ENCODE measurements around the gene ERBB4. TPM values are rescaled to one million over a fixed set of nuclear protein-coding genes. Genes with fewer than 3 reads are reported as not detected.

ERBB4 gene
- total RNA-seq, 1 donor from 2014 or later = 1.2 TPM

- H3K4me3 Mint-ChIP-seq (ENCODE audit: unreplicated experiment) = no peak overlapping the region
- no peak for DNase-seq (ENCODE audit: low read depth)
- Histone ChIP-seq H3K27me3 (ENCODE audit: insufficient read depth, low read length) (no peaks in the 10 kb centered on the region), H3K27ac (ENCODE audit: low read depth, low read length) (no peak overlapping the region), H3K9ac (ENCODE audit: low read length) (no peak overlapping the region), H3K4me1 (ENCODE audit: insufficient read depth, low read length) (no peaks in the 10 kb centered on the region), H3K4me2 (ENCODE audit: low read length) (no peak overlapping the region), H3K4me3 (ENCODE audit: insufficient read depth, low read depth, low read length) (no peak overlapping the region), H2AFZ (ENCODE audit: low read depth, low read length) (no peak overlapping the region), H3K36me3 (ENCODE audit: insufficient read depth, low read length) (no peaks in the 10 kb centered on the region), H3K79me2 (ENCODE audit: insufficient read depth, low read length) (no peaks in the 10 kb centered on the region), H3K9me3 (ENCODE audit: insufficient read depth, low read depth, low read length) (no peaks in the 10 kb centered on the region), H4K20me1 (ENCODE audit: insufficient read depth, low read length) (no peaks in the 10 kb centered on the region)
- no peaks in the 10 kb centered on the region for H3K36me3 Mint-ChIP-seq (ENCODE audit: low read depth, unreplicated experiment)
- no peaks in the 10 kb centered on the region for H3K27me3 Mint-ChIP-seq (ENCODE audit: low read depth, unreplicated experiment)
- no peaks in the 10 kb centered on the region for H3K4me1 Mint-ChIP-seq (ENCODE audit: low read depth, unreplicated experiment)
- no peaks in the 10 kb centered on the region for H3K9me3 Mint-ChIP-seq (ENCODE audit: unreplicated experiment)
- FAIRE-seq = no peak
- TF ChIP-seq CTCF (IDR thresholded peaks at IDR 0.05; ENCODE audit: insufficient read depth, low read depth, low read length) (no peak), EZH2 (IDR thresholded peaks at IDR 0.05; ENCODE audit: insufficient read depth, low read length) (no peak)
- no peak overlapping the region for H3K27ac Mint-ChIP-seq (ENCODE audit: unreplicated experiment)
These were observed 424.1 kb downstream of the ERBB4 start for GRCh38 chr2:212114489-212114888.

- no peaks in the 10 kb centered on the region for H4K20me1 ChIP-seq (ENCODE audit: insufficient read depth, low read length)
- no peak overlapping the region for H3K4me2 ChIP-seq (ENCODE audit: low read length)
- Mint-ChIP-seq H3K27ac (ENCODE audit: unreplicated experiment) (no peak overlapping the region), H3K4me1 (ENCODE audit: low read depth, unreplicated experiment) (no peaks in the 10 kb centered on the region), H3K4me3 (ENCODE audit: unreplicated experiment) (no peak overlapping the region), H3K9me3 (ENCODE audit: unreplicated experiment) (peaks cover 3% of the 10 kb centered on the region), H3K36me3 (ENCODE audit: low read depth, unreplicated experiment) (no peaks in the 10 kb centered on the region), H3K27me3 (ENCODE audit: low read depth, unreplicated experiment) (no peaks in the 10 kb centered on the region)
- no peaks in the 10 kb centered on the region for H3K79me2 ChIP-seq (ENCODE audit: insufficient read depth, low read length)
- FAIRE-seq = no peak
- H3K4me3 ChIP-seq (ENCODE audit: insufficient read depth, low read depth, low read length) = no peak overlapping the region
- TF ChIP-seq EZH2 (IDR thresholded peaks at IDR 0.05; ENCODE audit: insufficient read depth, low read length) (no peak), CTCF (IDR thresholded peaks at IDR 0.05; ENCODE audit: insufficient read depth, low read depth, low read length) (no peak)
- H3K4me1 ChIP-seq (ENCODE audit: insufficient read depth, low read length) = no peaks in the 10 kb centered on the region
- no peaks in the 10 kb centered on the region for H3K36me3 ChIP-seq (ENCODE audit: insufficient read depth, low read length)
- H3K9ac ChIP-seq (ENCODE audit: low read length) = no peak overlapping the region
- H2AFZ ChIP-seq (ENCODE audit: low read depth, low read length) = no peak overlapping the region
- no peaks in the 10 kb centered on the region for H3K9me3 ChIP-seq (ENCODE audit: insufficient read depth, low read depth, low read length)
- H3K27ac ChIP-seq (ENCODE audit: low read depth, low read length) = no peak overlapping the region
- no peaks in the 10 kb centered on the region for H3K27me3 ChIP-seq (ENCODE audit: insufficient read depth, low read length)
- no peak for DNase-seq (ENCODE audit: low read depth)
These were observed 426.2 kb downstream of the ERBB4 start for GRCh38 chr2:212112401-212112800.

GRCh38 chr2:212109792-212110680, 428.6 kb downstream of the ERBB4 start:
- H3K36me3 ChIP-seq (ENCODE audit: insufficient read depth, low read length) = no peaks in the 10 kb centered on the region
- no peaks in the 10 kb centered on the region for H3K4me1 ChIP-seq (ENCODE audit: insufficient read depth, low read length)
- Mint-ChIP-seq H3K36me3 (ENCODE audit: low read depth, unreplicated experiment) (no peaks in the 10 kb centered on the region), H3K4me1 (ENCODE audit: low read depth, unreplicated experiment) (no peaks in the 10 kb centered on the region), H3K9me3 (ENCODE audit: unreplicated experiment) (peaks cover 8% of the 10 kb centered on the region), H3K27me3 (ENCODE audit: low read depth, unreplicated experiment) (no peaks in the 10 kb centered on the region), H3K4me3 (ENCODE audit: unreplicated experiment) (no peak overlapping the region), H3K27ac (ENCODE audit: unreplicated experiment) (no peak overlapping the region)
- H4K20me1 ChIP-seq (ENCODE audit: insufficient read depth, low read length) = no peaks in the 10 kb centered on the region
- H3K9me3 ChIP-seq (ENCODE audit: insufficient read depth, low read depth, low read length) = no peaks in the 10 kb centered on the region
- H3K79me2 ChIP-seq (ENCODE audit: insufficient read depth, low read length) = no peaks in the 10 kb centered on the region
- H3K27me3 ChIP-seq (ENCODE audit: insufficient read depth, low read length) = no peaks in the 10 kb centered on the region
- FAIRE-seq = no peak
- H3K27ac ChIP-seq (ENCODE audit: low read depth, low read length) = no peak overlapping the region
- TF ChIP-seq EZH2 (IDR thresholded peaks at IDR 0.05; ENCODE audit: insufficient read depth, low read length) (no peak), CTCF (IDR thresholded peaks at IDR 0.05; ENCODE audit: insufficient read depth, low read depth, low read length) (no peak)
- H2AFZ ChIP-seq (ENCODE audit: low read depth, low read length) = no peak overlapping the region
- no peak for DNase-seq (ENCODE audit: low read depth)
- H3K9ac ChIP-seq (ENCODE audit: low read length) = no peak overlapping the region
- H3K4me3 ChIP-seq (ENCODE audit: insufficient read depth, low read depth, low read length) = no peak overlapping the region
- no peak overlapping the region for H3K4me2 ChIP-seq (ENCODE audit: low read length)

Measured in astrocyte (in vitro differentiated cells and primary cell).